HG03520 (cell line): Measurements from ENCODE around the gene AGRN.
"Not testable (repeated sequence)": the region's sequence is repeated elsewhere in the genome, so short reads cannot be mapped to it uniquely, and the experiment has no call there.

ENCODE experiments used
- ATAC-seq: cut with Tn5 transposase; IDR thresholded peaks from one replicate; pipeline ENCODE4 v1.9.1; 2021; ENCODE audit warnings: mild to moderate bottlenecking, moderate library complexity; ENCODE audit not compliant: unreplicated experiment

Gene AGRN

GRCh38 chr1:999725-1000356, 20.1 kb upstream of the AGRN start, which contains the start of gene HES4:
Gene HES4 (minus strand): TSS chr1:1000097. CDS start chr1:999973, 124 bp downstream.
- ATAC-seq = no peak

DNA sequence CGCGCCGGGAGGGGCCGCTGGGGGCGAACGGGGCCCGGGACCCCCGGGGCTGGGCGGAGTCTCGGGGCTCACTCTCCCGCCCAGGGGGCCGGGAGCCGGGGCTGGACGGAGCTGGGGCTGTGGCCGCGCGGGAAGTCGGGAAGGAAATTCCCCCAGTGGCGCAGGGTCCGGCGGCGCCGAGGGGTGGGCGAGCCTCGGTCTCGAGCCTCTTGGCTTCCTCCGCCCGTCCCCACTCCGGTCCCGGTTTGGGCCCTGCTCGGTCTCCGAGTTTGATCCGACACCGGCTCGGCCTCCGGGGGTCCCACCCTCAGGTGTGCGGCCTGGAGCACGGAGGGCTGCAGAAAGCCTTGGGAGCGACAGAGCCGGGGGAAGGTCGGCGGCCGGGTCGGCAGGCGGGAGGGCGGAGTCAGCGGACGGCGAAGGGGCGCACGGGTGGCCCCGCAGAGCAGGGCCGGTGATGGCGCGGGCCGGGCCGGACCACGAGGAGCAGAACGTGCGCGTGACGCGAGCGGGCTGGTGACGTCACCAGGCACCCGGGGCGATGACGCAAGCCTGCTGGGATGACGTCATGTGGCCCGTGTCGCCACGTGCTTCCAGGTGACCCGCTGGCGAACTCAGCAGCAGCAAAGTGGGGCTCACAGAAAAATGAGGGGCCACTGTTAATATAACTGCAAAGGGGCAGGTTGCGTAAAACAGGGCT, 19.4 kb upstream of the AGRN start:
- ATAC-seq = no peak

DNA sequence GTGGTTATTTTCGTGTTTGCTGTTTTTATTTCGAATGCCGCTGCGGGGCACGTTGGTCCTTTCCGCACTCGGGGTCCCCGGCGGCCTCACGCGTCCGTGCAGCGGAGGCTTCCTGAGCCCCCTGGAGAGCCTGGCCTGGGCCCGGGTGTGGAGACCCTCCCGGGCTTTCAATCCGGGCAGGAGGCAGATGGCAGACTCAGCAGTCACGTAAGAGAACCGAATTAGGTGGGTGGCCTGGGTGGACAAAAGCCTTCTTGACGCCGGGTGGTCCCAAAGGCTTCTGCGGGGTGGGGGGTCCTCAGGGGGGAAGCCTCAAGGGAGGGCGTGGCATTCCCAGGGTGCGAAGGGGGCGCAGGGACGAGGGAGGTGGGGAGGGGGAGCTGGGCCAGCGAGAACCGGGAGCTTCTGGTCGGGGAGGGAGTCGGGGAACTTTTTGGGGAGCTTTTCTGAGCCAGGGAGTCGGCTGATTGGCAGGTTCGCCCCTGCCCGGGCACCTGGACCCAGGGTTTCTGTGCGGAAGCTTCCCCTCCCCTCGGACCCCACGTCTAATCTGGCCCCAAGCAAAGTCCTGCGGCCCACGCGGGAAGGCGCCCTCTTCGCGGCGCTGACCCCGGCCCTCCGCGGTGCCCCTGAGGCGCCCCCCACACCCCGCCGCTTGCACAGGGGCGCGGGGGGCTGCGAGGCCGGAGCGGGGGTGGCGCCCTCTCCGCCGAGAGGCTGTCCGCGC, 18.7 kb upstream of the AGRN start:
- ATAC-seq = no peak

DNA sequence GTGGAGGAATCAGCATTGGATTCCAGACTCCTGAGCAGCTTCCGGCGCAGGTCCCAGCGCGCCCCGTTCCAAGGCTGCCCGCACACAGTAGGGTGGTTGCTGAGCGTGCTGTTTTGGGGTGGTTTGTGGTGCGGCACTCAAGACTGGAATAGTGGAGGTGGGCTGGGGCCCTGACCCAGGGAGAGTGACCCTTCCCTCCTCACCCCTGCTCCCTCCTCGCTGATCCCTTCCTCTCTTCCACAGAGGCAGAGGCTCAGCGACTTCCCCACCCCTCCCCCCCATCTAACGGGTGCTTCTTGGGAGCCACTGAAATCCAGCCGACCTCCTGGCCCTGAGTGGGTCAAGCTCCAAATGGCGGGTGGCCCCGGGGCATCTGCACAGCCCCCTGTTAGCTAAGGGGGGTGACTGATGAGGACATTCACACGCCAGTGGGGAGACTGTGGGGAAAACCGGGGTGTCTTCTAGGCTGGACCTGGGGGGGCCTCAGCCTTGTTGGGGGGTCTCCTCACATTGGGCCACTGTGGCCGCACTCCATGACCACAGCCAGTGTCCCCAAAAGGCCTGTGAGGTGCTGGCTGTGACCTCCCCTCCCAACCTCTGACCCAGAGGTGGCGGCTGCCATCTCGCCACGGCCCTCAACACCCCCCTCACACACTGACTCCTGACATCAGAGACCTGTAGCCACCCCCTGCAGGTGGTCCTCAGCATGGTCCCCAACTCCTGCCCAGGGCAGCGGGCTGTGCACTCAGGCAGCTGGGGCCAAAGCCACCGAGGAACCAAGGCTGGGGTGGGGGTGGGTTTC, 16.1 kb upstream of the AGRN start:
- ATAC-seq = no peak

GRCh38 chr1:1004420-1004779, 15.5 kb upstream of the AGRN start:
- ATAC-seq = no peak

- no peak for ATAC-seq
These were observed 14.9 kb upstream of the AGRN start for GRCh38 chr1:1004780-1005697.

- ATAC-seq = no peak
These were observed 14.1 kb upstream of the AGRN start for GRCh38 chr1:1005774-1006304.

GRCh38 chr1:1006305-1007159, 13.4 kb upstream of the AGRN start:
- no peak for ATAC-seq

DNA sequence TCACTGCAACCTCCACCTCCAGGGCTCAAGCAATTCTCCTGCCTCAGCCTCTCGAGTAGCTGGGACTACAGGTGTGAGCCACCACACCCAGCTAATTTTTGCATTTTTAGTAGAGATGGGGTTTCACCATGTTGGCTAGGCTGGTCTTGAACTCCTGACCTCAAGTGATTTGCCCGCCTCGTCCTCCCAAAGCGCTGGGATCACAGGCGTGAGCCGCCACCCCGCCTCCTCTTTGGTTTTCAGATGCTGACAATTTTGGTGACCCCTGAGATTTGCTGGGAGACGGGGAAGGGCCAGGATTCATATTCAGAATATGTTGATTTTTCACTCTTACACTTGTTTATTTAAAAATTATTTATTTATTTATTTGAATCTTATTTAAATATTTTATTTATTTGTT, 9.8 kb upstream of the AGRN start:
- ATAC-seq = not testable (repeated sequence)

DNA sequence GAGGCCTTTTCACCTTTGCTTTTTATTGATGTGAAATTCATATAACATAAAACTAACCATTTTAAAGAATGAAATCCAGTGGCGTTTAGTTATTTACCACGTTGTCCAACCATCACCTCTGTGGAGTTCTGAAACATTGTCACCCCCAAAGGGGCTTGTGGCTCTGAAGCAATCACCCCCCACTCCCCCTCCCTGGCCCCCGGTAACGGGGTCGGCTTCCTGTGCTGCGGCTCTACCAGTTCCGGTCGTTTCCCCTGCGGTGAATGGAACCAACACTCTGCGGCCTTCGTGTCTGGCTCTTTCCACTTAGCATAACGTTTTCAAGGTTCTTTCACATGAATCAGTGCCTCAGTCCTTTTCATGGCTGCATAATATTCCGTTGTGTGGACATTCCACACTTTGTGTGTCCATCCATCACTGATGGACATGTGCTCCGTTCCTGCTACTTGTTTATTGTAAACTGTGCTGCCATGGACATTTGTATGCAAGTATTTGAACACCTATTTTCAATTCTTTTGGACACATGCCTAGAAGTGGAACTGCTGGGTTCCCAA, 8.4 kb upstream of the AGRN start:
- ATAC-seq = no peak

- ATAC-seq = not testable (repeated sequence)
These were observed 7.2 kb upstream of the AGRN start for GRCh38 chr1:1012736-1013104.

- ATAC-seq = peak; percentile 78
These were observed 6.6 kb upstream of the AGRN start, which contains the start of gene ISG15 for GRCh38 chr1:1013105-1013921. Gene ISG15 (plus strand): TSS chr1:1013497. CDS start chr1:1013574, 77 bp downstream.

GRCh38 chr1:1013922-1014648, 5.8 kb upstream of the AGRN start:
- no peak for ATAC-seq

GRCh38 chr1:1014799-1015681, 4.9 kb upstream of the AGRN start:
- no peak for ATAC-seq

DNA sequence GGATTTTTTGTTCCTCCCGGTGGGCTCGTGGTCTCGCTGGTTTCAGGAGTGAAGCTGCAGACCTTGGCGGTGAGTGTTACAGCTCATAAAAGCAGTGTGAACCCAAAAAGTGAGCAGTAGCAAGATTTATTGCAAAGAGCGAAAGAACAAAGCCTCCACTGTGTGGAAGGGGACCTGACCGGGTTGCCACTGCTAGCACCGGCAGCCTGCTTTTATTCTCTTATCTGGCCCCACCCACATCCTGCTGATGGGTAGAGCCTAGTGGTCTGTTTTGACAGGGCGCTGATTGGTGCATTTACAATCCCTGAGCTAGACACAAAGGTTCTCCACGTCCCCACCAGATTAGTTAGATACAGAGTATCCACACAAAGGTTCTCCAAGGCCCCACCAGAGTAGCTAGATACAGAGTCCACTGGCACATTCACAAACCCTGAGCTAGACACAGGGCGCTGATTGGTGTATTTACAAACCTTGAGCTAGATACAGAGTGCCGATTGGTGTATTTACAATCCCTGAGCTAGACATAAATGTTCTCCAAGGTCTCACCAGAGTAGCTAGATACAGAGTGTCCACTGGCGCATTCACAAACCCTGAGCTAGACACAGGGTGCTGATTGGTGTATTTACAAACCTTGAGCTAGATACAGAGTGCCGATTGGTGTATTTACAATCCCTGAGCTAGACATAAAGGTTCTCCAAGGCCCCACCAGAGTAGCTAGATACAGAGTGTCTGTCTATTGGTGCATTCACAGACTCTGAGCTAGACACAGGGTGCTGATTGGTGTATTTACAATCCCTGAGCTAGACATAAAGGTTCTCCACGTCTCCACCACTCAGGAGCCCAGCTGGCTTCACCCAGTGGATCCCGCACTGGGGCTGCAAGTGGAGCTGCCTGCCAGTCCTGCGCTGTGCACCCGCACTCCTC, 2.3 kb upstream of the AGRN start:
- not testable (repeated sequence) for ATAC-seq
